Endodermal cell (in vitro differentiated cells): ENCODE results near the gene NABP1. TPM values are rescaled to one million over a fixed set of nuclear protein-coding genes. Genes with fewer than 3 reads are reported as not detected.
"Not testable (repeated sequence)": the region's sequence is repeated elsewhere in the genome, so short reads cannot be mapped to it uniquely, and the experiment has no call there.

ENCODE experiments used
- DNase-seq: peaks from one replicate; pipeline ENCODE4 v3.0.0-alpha.2; 2017
- H3K27ac ChIP-seq: 2 replicates; pipeline ENCODE4 v1.5.1; 2013; ENCODE audit warnings: mild to moderate bottlenecking, low read depth, low read length, moderate library complexity
- H3K27me3 ChIP-seq: 2 replicates; pipeline ENCODE4 v1.6.1; 2013; ENCODE audit warnings: mild to moderate bottlenecking, low read length, moderate library complexity; ENCODE audit not compliant: insufficient read depth, control insufficient read depth, poor library complexity, severe bottlenecking
- H3K36me3 ChIP-seq: 2 replicates; pipeline ENCODE4 v1.7.0; 2013; ENCODE audit warnings: mild to moderate bottlenecking, low read length, moderate library complexity; ENCODE audit not compliant: control insufficient read depth, insufficient read depth
- H3K4me1 ChIP-seq: one replicate; pipeline ENCODE4 v1.7.0; 2013; ENCODE audit warnings: low read length; ENCODE audit not compliant: control insufficient read depth, insufficient read depth
- H3K4me3 ChIP-seq: 2 replicates; pipeline ENCODE4 v1.5.1; 2013; ENCODE audit warnings: mild to moderate bottlenecking, low read length, moderate library complexity
- H3K9ac ChIP-seq: 2 replicates; pipeline ENCODE4 v1.6.1; 2013; ENCODE audit warnings: mild to moderate bottlenecking, low read length, moderate library complexity; ENCODE audit not compliant: poor library complexity, severe bottlenecking; ENCODE audit errors: extremely low read depth
- H3K9me3 ChIP-seq: 2 replicates; pipeline ENCODE4 v1.6.1; 2013; ENCODE audit warnings: mild to moderate bottlenecking, low read length, moderate library complexity; ENCODE audit not compliant: control insufficient read depth
- H3K27ac Mint-ChIP-seq: 2 replicates; pipeline ENCODE4 v1.8.0; 2020; ENCODE audit warnings: mixed read lengths
- H3K27me3 Mint-ChIP-seq: 2 replicates; pipeline ENCODE4 v1.8.0; 2021; ENCODE audit warnings: mild to moderate bottlenecking, mixed read lengths; ENCODE audit not compliant: insufficient read depth
- H3K36me3 Mint-ChIP-seq: 2 replicates; pipeline ENCODE4 v1.8.0; 2020; ENCODE audit warnings: low read depth, mixed read lengths
- H3K4me1 Mint-ChIP-seq: 2 replicates; pipeline ENCODE4 v1.8.0; 2020; ENCODE audit warnings: mixed read lengths
- H3K4me3 Mint-ChIP-seq: 2 replicates; pipeline ENCODE4 v1.8.0; 2020; ENCODE audit warnings: mild to moderate bottlenecking, moderate library complexity, mixed read lengths
- H3K9me3 Mint-ChIP-seq: 2 replicates; pipeline ENCODE4 v1.8.0; 2020; ENCODE audit warnings: mild to moderate bottlenecking, mixed read lengths
- WGBS, 2 experiments: methylation state at CpG; one replicate each; pipeline versions ENCODE4 v1.1.5 to v1.1.7; 2013; ENCODE audit warnings: missing lambda C conversion rate in 2 of 2, mixed read lengths in 1 of 2; ENCODE audit not compliant: insufficient coverage in 1 of 2, insufficient read length in 1 of 2; 5-methylcytosine and 5-hydroxymethylcytosine counted together
- total RNA-seq, 2 donors: library from RNA; stranded (reverse); fragmentation: NEBNext Ultra II Directional in 1 of 2; extraction: Animal tissue kit (Norgen Biotek cat#: 25700) in 1 of 2; gene quantifications; 2 replicates in 1 of 2; 3 replicates in 1 of 2; pipeline ENCODE4 v1.2.1, GENCODE V29; 2021
- TF ChIP-seq, protein P1 (sequence below): fragments of 200-600 bp; sonication (generic); conservative IDR thresholded peaks from 2 replicates; pipeline ENCODE4 v1.5.0; 2021; ENCODE audit warnings: antibody characterized with exemption, mild to moderate bottlenecking

The NABP1 gene
- total RNA-seq, 2 donors from 2014 or later, result 5.8 to 8.7 TPM

DNA sequence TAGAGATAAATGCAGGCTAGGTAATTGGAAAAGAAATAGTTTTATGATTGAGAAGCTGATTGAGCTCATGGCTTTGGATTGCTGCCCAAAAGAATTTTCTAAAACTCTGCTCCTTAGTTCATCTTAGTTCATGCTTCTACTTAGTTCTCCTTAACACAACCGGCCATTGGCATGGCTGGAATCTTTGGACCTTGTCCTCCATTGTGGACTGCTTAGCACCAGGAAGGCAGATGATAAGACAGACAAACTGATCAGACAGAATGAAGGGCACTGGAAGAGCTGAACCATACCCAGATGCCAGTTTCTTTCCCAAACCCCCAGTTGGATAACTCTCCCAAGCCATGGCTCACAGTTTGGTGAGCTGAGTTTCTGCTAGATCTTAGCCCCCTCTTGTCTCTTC is 36.3 kb upstream of the NABP1 start:
- H3K9me3 Mint-ChIP-seq, result no peaks in the 10 kb centered on the region
- H3K9ac ChIP-seq, result no peak overlapping the region
- peaks cover 20% of the 10 kb centered on the region for H3K4me1 Mint-ChIP-seq
- no peak overlapping the region for H3K4me3 ChIP-seq
- H3K4me3 Mint-ChIP-seq, result no peak overlapping the region
- peaks cover 25% of the 10 kb centered on the region for H3K27me3 Mint-ChIP-seq
- no peaks in the 10 kb centered on the region for H3K9me3 ChIP-seq
- peaks cover 15% of the 10 kb centered on the region for H3K4me1 ChIP-seq
- no peaks in the 10 kb centered on the region for H3K36me3 Mint-ChIP-seq
- peaks cover 8% of the 10 kb centered on the region for H3K27me3 ChIP-seq
- no peak overlapping the region for H3K27ac ChIP-seq
- no peak overlapping the region for H3K27ac Mint-ChIP-seq
- no peaks in the 10 kb centered on the region for H3K36me3 ChIP-seq
- WGBS, 2 experiments, result 93% methylated on average over 1 of the region's 1 CpG; no CpG with 5 or more reads in 1 of the 2 experiments
- TF ChIP-seq, protein P1, sequence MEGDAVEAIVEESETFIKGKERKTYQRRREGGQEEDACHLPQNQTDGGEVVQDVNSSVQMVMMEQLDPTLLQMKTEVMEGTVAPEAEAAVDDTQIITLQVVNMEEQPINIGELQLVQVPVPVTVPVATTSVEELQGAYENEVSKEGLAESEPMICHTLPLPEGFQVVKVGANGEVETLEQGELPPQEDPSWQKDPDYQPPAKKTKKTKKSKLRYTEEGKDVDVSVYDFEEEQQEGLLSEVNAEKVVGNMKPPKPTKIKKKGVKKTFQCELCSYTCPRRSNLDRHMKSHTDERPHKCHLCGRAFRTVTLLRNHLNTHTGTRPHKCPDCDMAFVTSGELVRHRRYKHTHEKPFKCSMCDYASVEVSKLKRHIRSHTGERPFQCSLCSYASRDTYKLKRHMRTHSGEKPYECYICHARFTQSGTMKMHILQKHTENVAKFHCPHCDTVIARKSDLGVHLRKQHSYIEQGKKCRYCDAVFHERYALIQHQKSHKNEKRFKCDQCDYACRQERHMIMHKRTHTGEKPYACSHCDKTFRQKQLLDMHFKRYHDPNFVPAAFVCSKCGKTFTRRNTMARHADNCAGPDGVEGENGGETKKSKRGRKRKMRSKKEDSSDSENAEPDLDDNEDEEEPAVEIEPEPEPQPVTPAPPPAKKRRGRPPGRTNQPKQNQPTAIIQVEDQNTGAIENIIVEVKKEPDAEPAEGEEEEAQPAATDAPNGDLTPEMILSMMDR, result no peak
- no peak for DNase-seq

DNA sequence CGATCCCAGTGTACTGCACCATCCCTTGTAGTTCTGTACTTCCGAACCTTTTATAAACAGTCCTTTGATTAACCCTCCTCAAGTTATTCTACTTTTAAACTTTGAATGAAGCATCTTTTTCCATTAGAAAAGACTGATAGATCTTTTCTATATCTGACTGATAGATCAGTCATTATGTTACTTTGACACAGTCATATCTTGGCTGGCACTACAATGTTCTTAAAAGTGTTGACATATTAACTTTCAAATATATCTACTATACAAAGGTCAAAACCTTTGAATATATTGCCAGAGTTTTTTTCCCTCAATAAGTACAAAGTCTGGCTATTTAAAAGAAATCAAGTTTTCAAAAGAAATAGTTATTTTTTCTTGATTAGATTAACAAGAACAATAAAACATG is 35.4 kb upstream of the NABP1 start:
- H3K4me1 Mint-ChIP-seq, result peaks cover 13% of the 10 kb centered on the region
- peaks cover 8% of the 10 kb centered on the region for H3K4me1 ChIP-seq
- 86 to 100% methylated on average over 1 to 2 of the region's 2 CpGs for WGBS, 2 experiments
- TF ChIP-seq, protein P1, result no peak
- no peaks in the 10 kb centered on the region for H3K9me3 Mint-ChIP-seq
- DNase-seq, result no peak
- H3K27ac Mint-ChIP-seq, result no peak overlapping the region
- no peak overlapping the region for H3K27ac ChIP-seq
- H3K9ac ChIP-seq, result no peak overlapping the region
- H3K4me3 ChIP-seq, result no peak overlapping the region
- no peaks in the 10 kb centered on the region for H3K9me3 ChIP-seq
- H3K27me3 Mint-ChIP-seq, result peaks cover 21% of the 10 kb centered on the region
- no peaks in the 10 kb centered on the region for H3K36me3 ChIP-seq
- peaks cover 8% of the 10 kb centered on the region for H3K27me3 ChIP-seq
- H3K36me3 Mint-ChIP-seq, result no peaks in the 10 kb centered on the region
- H3K4me3 Mint-ChIP-seq, result no peak overlapping the region

DNA sequence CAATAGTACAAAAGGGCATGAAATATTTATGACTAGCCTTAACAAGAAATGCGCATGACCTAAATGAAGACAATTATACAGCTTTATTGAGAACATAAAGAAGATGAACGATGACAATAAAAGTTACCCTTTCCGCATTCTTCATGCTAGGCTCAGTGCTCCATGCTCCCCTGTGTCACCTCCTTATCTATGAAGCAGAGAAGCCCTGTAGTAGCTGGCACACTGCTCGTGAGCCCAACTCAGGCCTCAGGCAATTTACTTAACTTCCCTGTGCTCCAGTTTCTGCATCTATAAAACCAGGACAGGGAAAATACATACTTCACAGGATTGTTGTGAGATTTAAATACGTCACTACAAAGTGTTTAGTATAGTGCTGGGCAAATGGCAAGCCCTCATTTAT is 34.5 kb upstream of the NABP1 start:
- whole genome bisulfite sequencing, 2 experiments, result 92 to 94% methylated on average over 4 to 5 of the region's 5 CpGs
- Histone ChIP-seq H3K4me3 (no peak overlapping the region), H3K27ac (no peak overlapping the region), H3K27me3 (peaks cover 8% of the 10 kb centered on the region), H3K9ac (no peak overlapping the region), H3K9me3 (no peaks in the 10 kb centered on the region), H3K36me3 (no peaks in the 10 kb centered on the region), H3K4me1 (peaks cover 2% of the 10 kb centered on the region)
- Mint-ChIP-seq H3K4me3 (no peak overlapping the region), H3K36me3 (no peaks in the 10 kb centered on the region), H3K27ac (no peak overlapping the region), H3K9me3 (no peaks in the 10 kb centered on the region), H3K4me1 (peaks cover 4% of the 10 kb centered on the region), H3K27me3 (peaks cover 21% of the 10 kb centered on the region)
- DNase-seq, result no peak
- TF ChIP-seq, protein P1, result no peak

DNA sequence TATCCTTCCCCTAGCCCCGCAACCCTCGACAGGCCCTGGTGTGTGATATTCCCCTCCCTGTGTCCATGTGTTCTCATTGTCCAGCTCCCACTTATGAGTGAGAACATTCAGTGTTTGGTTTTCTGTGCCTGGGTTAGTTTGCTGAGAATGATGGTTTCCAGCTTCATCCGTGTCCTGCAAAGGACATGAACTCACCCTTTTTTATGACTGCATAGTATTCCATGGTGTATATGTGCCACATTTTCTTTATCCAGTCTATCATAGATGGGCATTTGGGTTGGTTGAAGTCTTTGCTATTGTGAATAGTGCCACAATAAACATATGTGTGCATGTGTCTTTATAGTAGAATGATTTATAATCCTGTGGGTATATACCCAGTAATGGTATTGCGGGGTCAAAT is 33.3 kb upstream of the NABP1 start:
- H3K9ac ChIP-seq, H3K27ac ChIP-seq, H3K9me3 ChIP-seq, H3K27ac Mint-ChIP-seq, H3K4me3 Mint-ChIP-seq, H3K4me1 ChIP-seq, H3K36me3 ChIP-seq, DNase-seq, H3K9me3 Mint-ChIP-seq, H3K27me3 ChIP-seq, H3K36me3 Mint-ChIP-seq, H3K4me1 Mint-ChIP-seq, H3K4me3 ChIP-seq: not testable (repeated sequence)
- WGBS, 2 experiments, result 62 to 71% methylated on average over 4 of the region's 4 CpGs
- H3K27me3 Mint-ChIP-seq, result peaks cover 21% of the 10 kb centered on the region
